Motor neuron (in vitro differentiated cells): ENCODE results near the gene RREB1. TPM values are rescaled to one million over a fixed set of nuclear protein-coding genes. Genes with fewer than 3 reads are reported as not detected.
"Not testable (repeated sequence)": the region's sequence is repeated elsewhere in the genome, so short reads cannot be mapped to it uniquely, and the experiment has no call there.

Experiments
- ATAC-seq, 8 experiments: fragments of 200-7000 bp; cut with Tn5 transposase; replicated peaks in 6 of 8; 2 replicates each; pipeline ENCODE4 v1.8.0; 2021; ENCODE audit warnings: mild to moderate bottlenecking in 8 of 8, moderate library complexity in 8 of 8
- H3K27ac ChIP-seq, 2 donors: fragments of 250-450 bp; sonication (Bioruptor Pico); 2 replicates each; pipeline ENCODE4 v1.9.0; 2021; ENCODE audit warnings: antibody characterized with exemption in 2 of 2, mild to moderate bottlenecking in 2 of 2, moderate library complexity in 1 of 2
- H3K4me1 ChIP-seq, 2 donors: fragments of 250-450 bp; sonication (Bioruptor Pico); replicated peaks in 1 of 2; 2 replicates each; pipeline ENCODE4 v1.6.1; 2021; ENCODE audit warnings: antibody characterized with exemption in 2 of 2, mild to moderate bottlenecking in 2 of 2, moderate library complexity in 1 of 2
- H3K4me3 ChIP-seq, 5 donors: fragments of 250-450 bp; sonication (Bioruptor Pico); 2 replicates each; pipeline ENCODE4 v1.9.0; 2021; ENCODE audit warnings: antibody characterized with exemption in 5 of 5, mild to moderate bottlenecking in 5 of 5, moderate library complexity in 4 of 5
- WGBS, 10 experiments: fragments of 450-650 bp; shearing (Covaris generic); methylation state at CpG; one replicate each; pipeline ENCODE4 v1.0.0; 2022; 5-methylcytosine and 5-hydroxymethylcytosine counted together
- in situ Hi-C, 9 experiments: fragments of 400-800 bp; cut with MboI; loops; one replicate each; pipeline ENCODE4 v1.15.0; 2021; ENCODE audit warnings: low sequenced_read_pairs in 9 of 9, low pct_unique_long_range_greater_than_20kb in 2 of 9; ENCODE audit not compliant: unreplicated experiment in 9 of 9
- total RNA-seq, 8 experiments: library from RNA; unstranded; fragments of 300-600 nt; gene quantifications; 2 replicates each; pipeline versions ENCODE4 v1.2.3 to v1.2.4, GENCODE V29; 2022

Gene RREB1
- total RNA-seq, 8 experiments from 2014 or later = 2.5 to 32.3 (median 6.1) TPM

DNA sequence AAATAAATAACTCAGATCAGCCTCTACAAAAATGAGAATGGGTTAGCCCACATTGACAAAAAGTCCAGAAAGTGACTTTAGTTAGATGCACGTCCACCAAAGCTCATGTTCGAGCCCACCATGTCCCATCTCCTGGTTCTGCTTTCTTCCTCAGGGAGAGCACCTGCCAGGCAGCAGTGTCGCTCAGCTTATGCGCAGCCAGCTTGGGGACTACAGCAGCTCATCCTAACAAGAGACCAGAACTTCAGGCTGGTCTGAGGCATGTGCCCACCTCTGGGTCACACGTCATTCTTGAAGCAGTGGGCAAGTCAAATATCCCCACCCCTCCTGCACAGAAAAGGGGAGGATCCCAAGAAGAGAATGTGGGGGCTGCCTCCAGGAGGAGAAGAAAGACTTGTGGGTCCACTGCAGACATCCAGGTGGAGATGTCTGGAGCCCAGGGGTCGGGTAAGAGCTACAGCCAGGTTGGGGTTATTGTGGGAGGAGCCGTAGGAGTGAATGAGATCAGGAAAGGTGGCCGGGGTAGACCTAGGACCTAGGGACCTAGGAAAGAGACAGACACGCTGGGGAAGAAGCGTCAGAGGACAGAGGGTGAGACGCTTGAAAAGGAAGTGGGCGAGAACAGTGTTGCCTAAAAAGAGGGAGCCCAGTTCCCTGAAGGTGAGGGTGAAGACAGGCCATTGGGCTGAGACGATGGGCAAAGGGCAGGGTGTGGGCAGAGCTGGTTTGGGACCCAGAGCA, 152.7 kb downstream of the RREB1 start:
- ATAC-seq = peak in 1 of 8 experiments; percentile 16
- 47 to 100% (median 73%) methylated on average over 1 to 13 of the region's 13 CpGs; no CpG with 5 or more reads in 4 of the 10 experiments for WGBS, 10 experiments
- Histone ChIP-seq H3K4me3 (peak overlapping the region in 4 of 5 donors; percentile 25 to 41 (median 34)), H3K27ac (peak overlapping the region in 1 of 2 donors; percentile 15), H3K4me1 (peaks cover 6 to 12% of the 10 kb centered on the region in 2 donors)
- in situ Hi-C loops = no loop called here

GRCh38 chr6:7261032-7261841, 153.5 kb downstream of the RREB1 start:
- peak overlapping the region; percentile 11 to 41 (median 27) for H3K4me3 ChIP-seq
- peak; percentile 97 to 99 (median 98) for ATAC-seq
- H3K27ac ChIP-seq = peak overlapping the region; percentile 14 to 17
- H3K4me1 ChIP-seq = peaks cover 6 to 12% of the 10 kb centered on the region in 2 donors
- 4 to 30% (median 20%) methylated on average over 1 to 8 of the region's 43 CpGs; no CpG with 5 or more reads in 4 of the 10 experiments for WGBS, 10 experiments
- in situ Hi-C loops = no loop called here

GRCh38 chr6:7261852-7262461, 154.2 kb downstream of the RREB1 start:
- in situ Hi-C loops = no loop called here
- Histone ChIP-seq H3K4me1 (peaks cover 6 to 12% of the 10 kb centered on the region in 2 donors), H3K27ac (no peak overlapping the region), H3K4me3 (peak overlapping the region in 4 of 5 donors; percentile 25 to 41 (median 34))
- 8 to 100% (median 72%) methylated on average over 1 to 6 of the region's 13 CpGs; no CpG with 5 or more reads in 5 of the 10 experiments for WGBS, 10 experiments
- peak in 1 of 8 experiments; percentile 1 for ATAC-seq

DNA sequence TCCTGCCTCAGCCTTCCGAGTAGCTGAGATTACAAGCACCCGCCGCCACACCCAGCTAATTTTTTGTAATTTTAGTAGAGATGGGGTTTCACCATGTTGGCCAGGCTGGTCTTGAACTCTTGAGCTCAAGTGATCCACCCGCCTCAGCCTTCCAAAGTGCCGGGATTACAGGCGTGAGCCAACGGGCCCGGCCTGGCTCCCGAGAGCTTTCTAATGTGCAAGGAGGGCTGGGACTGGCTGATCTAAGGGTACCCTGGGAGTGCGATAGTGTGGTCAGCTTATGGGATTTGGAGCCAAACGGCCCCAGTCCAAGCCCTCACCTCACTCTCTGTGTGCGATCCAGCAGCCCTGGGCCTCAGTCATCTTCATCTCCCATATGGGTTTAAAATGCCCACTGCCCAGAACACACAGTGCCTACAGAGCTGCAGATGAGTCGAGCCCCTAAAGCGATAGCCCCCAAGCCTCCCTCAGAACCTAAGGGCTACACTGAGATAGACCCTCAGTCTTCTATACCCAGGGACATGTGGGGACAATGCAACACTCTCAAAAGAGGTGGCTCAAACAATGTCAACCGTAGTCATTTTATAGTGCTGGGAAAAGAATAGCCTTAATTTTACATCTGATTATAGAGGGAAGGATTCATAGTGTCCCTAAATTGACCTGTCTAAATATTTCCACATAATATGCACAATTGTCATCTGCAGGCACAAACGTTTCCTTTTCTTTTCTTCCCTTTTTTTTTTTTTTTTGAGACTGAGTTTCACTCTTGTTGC, 155.2 kb downstream of the RREB1 start:
- no peak overlapping the region for H3K27ac ChIP-seq
- H3K4me1 ChIP-seq = peaks cover 6 to 12% of the 10 kb centered on the region in 2 donors
- no peak overlapping the region for H3K4me3 ChIP-seq
- WGBS, 10 experiments = 0 to 100% (median 86%) methylated on average over 1 to 11 of the region's 16 CpGs; no CpG with 5 or more reads in 2 of the 10 experiments
- in situ Hi-C loops = no loop called here
- no peak for ATAC-seq

- H3K27ac ChIP-seq, H3K4me3 ChIP-seq, ATAC-seq, in situ Hi-C loops: not testable (repeated sequence)
- WGBS, 10 experiments = 89 to 100% (median 97%) methylated on average over 3 to 9 of the region's 9 CpGs; no CpG with 5 or more reads in 2 of the 10 experiments
- peaks cover 6 to 12% of the 10 kb centered on the region in 2 donors for H3K4me1 ChIP-seq
Observed at GRCh38 chr6:7263519-7263805, 155.7 kb downstream of the RREB1 start.

- H3K4me3 ChIP-seq = no peak overlapping the region
- peaks cover 6 to 12% of the 10 kb centered on the region in 2 donors for H3K4me1 ChIP-seq
- in situ Hi-C loops = no loop called here
- WGBS, 10 experiments = 60 to 100% (median 93%) methylated on average over 1 to 13 of the region's 15 CpGs; no CpG with 5 or more reads in 1 of the 10 experiments
- no peak for ATAC-seq
- no peak overlapping the region for H3K27ac ChIP-seq
Observed at GRCh38 chr6:7264041-7264440, 156.3 kb downstream of the RREB1 start.

DNA sequence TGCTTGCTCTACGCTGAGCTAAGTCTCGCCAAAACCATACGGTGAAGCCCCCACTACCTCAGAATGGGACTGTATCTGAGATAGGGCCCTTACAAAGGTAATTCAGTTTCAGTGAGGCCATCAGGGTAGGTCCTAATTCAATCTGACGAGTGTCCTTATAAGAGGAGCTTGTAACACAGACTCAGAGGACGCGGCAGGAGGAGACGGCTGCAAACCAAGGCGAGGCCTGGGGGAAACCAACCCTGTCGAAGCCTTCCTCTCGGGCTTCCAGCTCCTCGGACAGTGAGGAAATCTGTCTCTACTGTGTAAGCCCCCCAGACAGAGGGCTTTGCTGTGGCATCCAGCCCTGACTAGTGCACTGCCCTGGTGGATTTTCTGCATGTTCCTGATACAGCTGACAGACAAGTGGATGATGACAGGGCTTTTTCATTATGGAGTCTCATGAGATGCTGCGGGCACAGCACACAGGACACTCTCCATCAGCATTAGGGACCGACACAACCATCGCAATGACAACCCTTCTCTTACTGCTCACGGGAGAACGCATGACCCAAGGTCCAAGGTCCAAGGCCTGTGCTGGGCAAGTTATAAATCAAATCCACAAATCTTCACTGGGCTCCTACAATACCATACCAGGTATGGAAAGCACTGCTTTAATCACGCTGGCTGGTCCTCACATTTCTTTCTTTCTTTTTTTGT, 157.1 kb downstream of the RREB1 start:
- Histone ChIP-seq H3K4me3 (no peak overlapping the region), H3K4me1 (peaks cover 6 to 12% of the 10 kb centered on the region in 2 donors), H3K27ac (no peak overlapping the region)
- in situ Hi-C loops = no loop called here
- WGBS, 10 experiments = 80 to 100% (median 91%) methylated on average over 1 to 12 of the region's 17 CpGs
- ATAC-seq = no peak

DNA sequence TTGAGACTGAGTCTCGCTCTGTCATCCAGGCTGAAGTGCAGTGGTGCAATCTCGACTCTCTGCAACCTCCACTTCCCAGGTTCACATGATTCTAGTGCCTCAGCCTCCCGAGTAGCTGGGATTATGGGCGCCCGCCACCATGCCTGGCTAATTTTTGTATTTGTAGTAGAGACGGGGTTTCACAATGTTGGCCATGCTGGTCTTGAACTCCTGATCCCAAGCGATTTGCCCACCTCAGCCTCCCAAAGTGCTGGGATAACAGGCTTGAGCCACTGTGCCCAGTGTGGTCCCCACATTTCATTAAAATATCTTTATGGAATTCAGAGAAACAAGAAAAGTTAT, 157.6 kb downstream of the RREB1 start:
- H3K4me3 ChIP-seq, H3K27ac ChIP-seq, ATAC-seq, in situ Hi-C loops: not testable (repeated sequence)
- WGBS, 10 experiments = 65 to 100% (median 91%) methylated on average over 1 to 7 of the region's 7 CpGs; no CpG with 5 or more reads in 2 of the 10 experiments
- peaks cover 6 to 12% of the 10 kb centered on the region in 2 donors for H3K4me1 ChIP-seq

- WGBS, 10 experiments = 95 to 100% (median 96%) methylated on average over 1 to 4 of the region's 8 CpGs; no CpG with 5 or more reads in 7 of the 10 experiments
- in situ Hi-C loops = no loop called here
- H3K4me1 ChIP-seq = no peaks in the 10 kb centered on the region
- no peak overlapping the region for H3K4me3 ChIP-seq
- peak in 1 of 8 experiments; percentile 3 for ATAC-seq
- no peak overlapping the region for H3K27ac ChIP-seq
Observed at GRCh38 chr6:7267071-7267465, 159.3 kb downstream of the RREB1 start.

GRCh38 chr6:7267466-7268091, 159.8 kb downstream of the RREB1 start:
- in situ Hi-C loops = no loop called here
- H3K4me3 ChIP-seq = no peak overlapping the region
- H3K27ac ChIP-seq = no peak overlapping the region
- WGBS, 10 experiments = 0 to 92% (median 0%) methylated on average over 1 to 2 of the region's 13 CpGs; no CpG with 5 or more reads in 7 of the 10 experiments
- no peaks in the 10 kb centered on the region for H3K4me1 ChIP-seq
- peak; percentile 45 to 96 (median 75) for ATAC-seq

DNA sequence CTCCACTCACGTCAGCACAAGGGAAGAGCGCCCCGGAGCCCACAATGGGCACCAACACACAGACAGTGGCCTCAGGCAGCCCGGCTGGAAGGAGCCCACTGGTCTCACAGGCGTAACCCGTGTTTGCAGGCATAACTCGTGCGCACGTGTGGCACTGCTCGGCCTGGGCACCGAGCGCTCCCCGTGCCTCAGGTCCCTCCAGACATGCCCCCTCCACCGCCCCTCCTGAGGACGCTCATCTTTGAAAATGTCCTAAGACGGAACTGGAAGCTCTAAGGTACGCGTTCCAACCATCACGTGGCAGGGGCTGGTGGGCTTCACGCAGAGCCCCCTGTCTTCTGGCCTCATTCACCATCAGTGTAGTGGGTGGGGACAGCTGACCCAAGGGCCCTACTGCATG, 160.6 kb downstream of the RREB1 start:
- WGBS, 10 experiments = 95% methylated on average over 10 of the region's 20 CpGs; no CpG with 5 or more reads in 9 of the 10 experiments
- ATAC-seq = peak in 1 of 8 experiments; percentile 8

More for the DNA sequence above, 160.6 kb downstream of the RREB1 start:
- in situ Hi-C loops = no loop called here
- Histone ChIP-seq H3K4me3 (no peak overlapping the region), H3K27ac (no peak overlapping the region), H3K4me1 (no peaks in the 10 kb centered on the region)
